HUES64 (cell line): Measurements from ENCODE around the gene ZFP36L2.

Experiments
- H3K27ac ChIP-seq: 2 replicates; pipeline ENCODE4 v1.7.0; 2013; ENCODE audit warnings: low read depth, low read length, inconsistent platforms
- H3K27me3 ChIP-seq: 2 replicates; pipeline ENCODE4 v1.6.1; 2013; ENCODE audit warnings: mild to moderate bottlenecking, low read length; ENCODE audit not compliant: insufficient read depth
- H3K36me3 ChIP-seq: 2 replicates; pipeline ENCODE4 v1.6.1; 2013; ENCODE audit warnings: mild to moderate bottlenecking, low read length; ENCODE audit not compliant: insufficient read depth
- H3K4me1 ChIP-seq: 2 replicates; pipeline ENCODE4 v1.6.1; 2013; ENCODE audit warnings: mild to moderate bottlenecking, low read length, moderate library complexity; ENCODE audit not compliant: insufficient read depth
- H3K4me3 ChIP-seq: 2 replicates; pipeline ENCODE4 v1.5.1; 2013; ENCODE audit warnings: mild to moderate bottlenecking, low read length, moderate library complexity
- H3K9ac ChIP-seq: 2 replicates; pipeline ENCODE4 v1.6.1; 2013; ENCODE audit warnings: mild to moderate bottlenecking, low read depth, low read length
- H3K9me3 ChIP-seq: 2 replicates; pipeline ENCODE4 v1.6.1; 2013; ENCODE audit warnings: low read depth, low read length; ENCODE audit not compliant: insufficient read depth
- WGBS: fragments of 150-250, 120-280 bp; methylation state at CpG from one replicate; pipeline ENCODE4 v1.1.7; 2013; ENCODE audit warnings: missing lambda C conversion rate; 5-methylcytosine and 5-hydroxymethylcytosine counted together

The ZFP36L2 gene

GRCh38 chr2:43202289-43202688 is 24.1 kb downstream of the ZFP36L2 start:
- Histone ChIP-seq H3K27ac (no peak overlapping the region), H3K4me1 (no peaks in the 10 kb centered on the region), H3K27me3 (no peaks in the 10 kb centered on the region), H3K4me3 (no peak overlapping the region), H3K9ac (no peak overlapping the region), H3K9me3 (no peaks in the 10 kb centered on the region), H3K36me3 (no peaks in the 10 kb centered on the region)
- WGBS, result 80% methylated on average over 2 of the region's 2 CpGs

DNA sequence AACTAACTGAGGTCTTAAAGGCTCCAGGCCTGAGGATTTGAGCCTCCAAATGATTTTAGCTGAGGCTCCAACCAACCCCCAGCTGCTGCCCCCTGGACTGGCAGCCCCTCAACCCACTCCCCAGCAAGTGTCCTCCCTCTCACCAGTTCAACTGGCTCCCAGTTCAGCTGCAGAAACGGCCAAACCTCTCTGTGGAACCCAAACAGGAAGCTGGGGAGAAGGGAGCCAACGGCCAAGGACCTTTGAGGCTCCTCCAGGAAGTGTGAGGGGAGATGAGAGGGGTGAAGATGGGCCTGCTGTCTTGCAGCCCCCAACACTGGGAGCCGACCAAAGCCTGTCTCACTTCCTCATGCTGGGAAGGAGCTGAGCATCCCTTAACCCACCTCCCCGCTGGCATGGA is 24.9 kb downstream of the ZFP36L2 start:
- Histone ChIP-seq H3K4me1 (no peaks in the 10 kb centered on the region), H3K9me3 (no peaks in the 10 kb centered on the region), H3K9ac (no peak overlapping the region), H3K27me3 (no peaks in the 10 kb centered on the region), H3K4me3 (no peak overlapping the region), H3K36me3 (no peaks in the 10 kb centered on the region), H3K27ac (no peak overlapping the region)
- WGBS, result 87% methylated on average over 4 of the region's 4 CpGs

DNA sequence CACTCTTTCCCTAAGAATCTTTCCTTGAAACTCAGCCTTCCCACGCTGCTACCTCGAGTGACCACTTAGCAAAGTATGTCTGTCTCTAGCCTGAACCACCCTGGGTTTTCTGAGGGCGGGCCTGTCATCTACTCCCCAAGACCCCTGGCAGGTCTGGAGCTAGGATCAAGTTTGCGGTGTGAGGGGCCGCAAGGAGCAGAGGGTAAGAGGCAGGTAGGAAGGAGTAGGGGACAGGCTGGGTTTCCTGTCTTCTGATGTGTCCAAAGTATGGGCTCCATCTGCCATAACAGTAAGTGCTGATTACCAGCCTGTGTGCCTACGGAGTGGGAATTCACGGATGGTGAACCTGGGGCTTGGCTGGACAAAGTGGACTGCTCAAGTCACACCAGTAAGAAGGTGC is 25.4 kb downstream of the ZFP36L2 start:
- no peaks in the 10 kb centered on the region for H3K4me1 ChIP-seq
- WGBS, result 94% methylated on average over 7 of the region's 7 CpGs
- no peak overlapping the region for H3K4me3 ChIP-seq
- H3K27me3 ChIP-seq, result no peaks in the 10 kb centered on the region
- no peaks in the 10 kb centered on the region for H3K9me3 ChIP-seq
- no peak overlapping the region for H3K27ac ChIP-seq
- H3K36me3 ChIP-seq, result no peaks in the 10 kb centered on the region
- H3K9ac ChIP-seq, result no peak overlapping the region

DNA sequence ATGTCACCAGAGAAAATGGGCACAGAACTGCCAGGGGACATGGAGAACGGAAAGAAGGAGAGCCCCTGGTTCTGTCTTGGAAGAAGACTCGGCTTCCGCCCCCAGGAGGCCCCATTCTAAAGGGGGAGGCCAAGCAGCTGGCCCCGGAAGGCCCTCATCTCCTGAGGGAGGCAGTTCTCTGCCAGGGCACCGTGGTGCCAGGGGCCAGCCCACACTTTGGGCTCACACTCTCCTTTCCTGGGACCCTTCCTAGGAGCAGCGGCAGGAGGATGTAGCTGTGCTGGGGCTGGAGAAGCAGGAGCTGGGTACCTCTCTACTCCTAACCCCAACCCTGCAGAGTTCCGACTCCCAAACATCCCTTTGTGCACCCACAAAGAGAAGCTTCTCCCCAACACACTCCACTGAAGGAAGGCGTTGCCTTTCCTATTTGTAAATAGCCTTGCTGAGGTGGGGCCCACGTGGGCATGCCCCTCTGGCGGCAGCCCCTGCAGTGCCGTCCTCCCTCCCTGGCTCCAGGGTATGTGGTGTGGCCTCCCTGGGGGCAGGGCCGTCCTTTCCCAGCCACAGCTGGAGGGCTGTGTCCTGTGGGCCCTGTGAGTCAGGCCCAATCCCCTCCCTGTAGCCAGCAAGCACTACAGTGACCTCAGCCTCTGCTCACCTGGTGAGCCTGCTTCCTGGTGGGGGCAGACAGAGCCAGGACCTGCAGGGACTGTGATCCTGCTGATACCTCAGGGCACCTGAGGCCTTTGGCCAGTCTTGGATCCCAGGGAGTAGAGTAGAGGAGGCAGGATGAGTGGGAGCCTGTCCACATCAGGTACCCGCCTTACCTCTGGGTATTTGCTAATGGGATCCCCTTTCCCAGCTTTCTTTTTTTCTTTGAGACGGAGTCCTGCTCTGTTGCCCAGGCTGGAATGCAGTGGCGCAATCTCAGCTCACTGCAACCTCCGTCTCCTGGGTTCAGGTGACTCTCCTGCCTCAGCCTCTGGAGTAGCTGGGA is 26.6 kb downstream of the ZFP36L2 start:
- peak overlapping the region; percentile 30; the same call in 1 of the 2 replicates for H3K9ac ChIP-seq
- no peak overlapping the region for H3K4me3 ChIP-seq
- H3K4me1 ChIP-seq, result no peaks in the 10 kb centered on the region; the same call in 1 of the 2 replicates
- no peaks in the 10 kb centered on the region for H3K27me3 ChIP-seq
- 67% methylated on average over 16 of the region's 16 CpGs for WGBS
- no peaks in the 10 kb centered on the region for H3K36me3 ChIP-seq
- no peaks in the 10 kb centered on the region for H3K9me3 ChIP-seq
- H3K27ac ChIP-seq, result no peak overlapping the region

GRCh38 chr2:43198263-43198662 is 28.1 kb downstream of the ZFP36L2 start:
- Histone ChIP-seq H3K9me3 (no peaks in the 10 kb centered on the region), H3K27me3 (no peaks in the 10 kb centered on the region), H3K4me1 (no peaks in the 10 kb centered on the region; the same call in 1 of the 2 replicates), H3K27ac (no peak overlapping the region), H3K36me3 (no peaks in the 10 kb centered on the region), H3K4me3 (no peak overlapping the region), H3K9ac (no peak overlapping the region)
- 94% methylated on average over 6 of the region's 6 CpGs for WGBS

DNA sequence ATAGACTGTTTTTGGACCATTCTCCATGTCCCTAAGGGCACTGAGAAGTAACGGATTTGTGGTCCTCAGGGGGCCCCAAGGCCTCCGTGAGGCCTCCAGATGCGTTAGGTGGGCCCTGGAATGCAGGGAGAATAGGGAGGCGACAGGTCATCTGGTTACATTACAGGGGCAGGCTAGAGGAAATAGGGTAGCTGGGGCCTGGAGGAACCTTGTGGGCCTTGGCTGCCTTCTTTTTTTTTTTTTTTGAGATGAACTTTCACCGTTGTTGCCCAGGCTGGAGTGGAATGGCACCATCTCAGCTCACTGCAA is 28.9 kb downstream of the ZFP36L2 start:
- H3K4me3 ChIP-seq, result no peak overlapping the region
- no peak overlapping the region for H3K27ac ChIP-seq
- H3K4me1 ChIP-seq, result no peaks in the 10 kb centered on the region; the same call in 1 of the 2 replicates
- no peaks in the 10 kb centered on the region for H3K36me3 ChIP-seq
- H3K9me3 ChIP-seq, result no peaks in the 10 kb centered on the region
- no peak overlapping the region for H3K9ac ChIP-seq
- H3K27me3 ChIP-seq, result no peaks in the 10 kb centered on the region
- 73% methylated on average over 5 of the region's 5 CpGs for WGBS

GRCh38 chr2:43196768-43197587 is 29.4 kb downstream of the ZFP36L2 start:
- Histone ChIP-seq H3K27me3 (no peaks in the 10 kb centered on the region), H3K4me3 (no peak overlapping the region), H3K27ac (no peak overlapping the region), H3K9me3 (no peaks in the 10 kb centered on the region), H3K36me3 (no peaks in the 10 kb centered on the region), H3K4me1 (no peaks in the 10 kb centered on the region; the same call in 1 of the 2 replicates), H3K9ac (no peak overlapping the region)
- 83% methylated on average over 12 of the region's 12 CpGs for WGBS

GRCh38 chr2:43194121-43194869 is 32.1 kb downstream of the ZFP36L2 start:
- Histone ChIP-seq H3K9ac (no peak overlapping the region), H3K4me1 (no peaks in the 10 kb centered on the region; the same call in 1 of the 2 replicates), H3K4me3 (no peak overlapping the region), H3K36me3 (no peaks in the 10 kb centered on the region), H3K27ac (0 out of 2 replicates have a peak overlapping the region, but pooled peaks have one; percentile 35), H3K27me3 (no peaks in the 10 kb centered on the region), H3K9me3 (no peaks in the 10 kb centered on the region)
- 84% methylated on average over 13 of the region's 13 CpGs for WGBS

- no peak overlapping the region for H3K9ac ChIP-seq
- H3K27me3 ChIP-seq, result no peaks in the 10 kb centered on the region
- 67% methylated on average over 2 of the region's 4 CpGs for WGBS
- no peak overlapping the region for H3K27ac ChIP-seq
- no peaks in the 10 kb centered on the region; the same call in 1 of the 2 replicates for H3K4me1 ChIP-seq
- H3K4me3 ChIP-seq, result no peak overlapping the region
- no peaks in the 10 kb centered on the region for H3K36me3 ChIP-seq
- H3K9me3 ChIP-seq, result no peaks in the 10 kb centered on the region
These were observed 32.7 kb downstream of the ZFP36L2 start for GRCh38 chr2:43193652-43194120.

- 91% methylated on average over 12 of the region's 12 CpGs for WGBS
- Histone ChIP-seq H3K4me3 (no peak overlapping the region), H3K4me1 (no peaks in the 10 kb centered on the region; the same call in 1 of the 2 replicates), H3K9me3 (no peaks in the 10 kb centered on the region), H3K36me3 (no peaks in the 10 kb centered on the region), H3K27ac (no peak overlapping the region), H3K27me3 (no peaks in the 10 kb centered on the region), H3K9ac (no peak overlapping the region)
These were observed 33.4 kb downstream of the ZFP36L2 start for GRCh38 chr2:43192744-43193651.
